MCF 10A (cell line): ENCODE data around the gene FBN1. TPM values are rescaled to one million over a fixed set of nuclear protein-coding genes. Genes with fewer than 3 reads are reported as not detected.

ENCODE experiments used
- BruUV-seq: library from RNA; stranded (reverse); fragments of 400-500 nt; replicated peaks from 2 replicates; lab custom pipeline; 2021; lab: Mats Ljungman, UMichigan
- CTCF ChIA-PET: fragments of 300-600 bp; sonication (Branson Sonifier 250); formaldehyde crosslinking; extraction: SDS; loops from one replicate; lab custom pipeline; 2021; ENCODE audit warnings: antibody characterized with exemption, inconsistent platforms; lab: Yijun Ruan, JAX
- POLR2A ChIA-PET: fragments of 300-600, 350-650 bp; sonication (Branson Sonifier 250); formaldehyde crosslinking; extraction: SDS; loops from one replicate; lab custom pipeline; 2020; ENCODE audit warnings: antibody characterized with exemption, inconsistent platforms; lab: Yijun Ruan, JAX
- DNase-seq: peaks from one replicate; pipeline ENCODE4 v3.0.0-alpha.2; 2018; ENCODE audit not compliant: unreplicated experiment
- H3K27ac Mint-ChIP-seq: one replicate; pipeline ENCODE4 v1.8.0; 2022; ENCODE audit warnings: mild to moderate bottlenecking, low read depth, mixed read lengths; ENCODE audit not compliant: unreplicated experiment
- H3K27me3 Mint-ChIP-seq: one replicate; pipeline ENCODE4 v1.8.0; 2022; ENCODE audit warnings: mixed read lengths; ENCODE audit not compliant: insufficient read depth, unreplicated experiment
- H3K36me3 Mint-ChIP-seq: one replicate; pipeline ENCODE4 v1.8.0; 2022; ENCODE audit warnings: mild to moderate bottlenecking, moderate library complexity, mixed read lengths; ENCODE audit not compliant: insufficient read depth, unreplicated experiment
- H3K4me1 Mint-ChIP-seq: one replicate; pipeline ENCODE4 v1.8.0; 2022; ENCODE audit warnings: mixed read lengths; ENCODE audit not compliant: insufficient read depth, unreplicated experiment
- H3K4me3 Mint-ChIP-seq: one replicate; pipeline ENCODE4 v1.8.0; 2022; ENCODE audit warnings: mild to moderate bottlenecking, moderate library complexity, mixed read lengths; ENCODE audit not compliant: unreplicated experiment
- H3K9me3 Mint-ChIP-seq: one replicate; pipeline ENCODE4 v1.8.0; 2022; ENCODE audit warnings: mixed read lengths; ENCODE audit not compliant: unreplicated experiment
- intact Hi-C: fragments of 100-400 bp; cut with micrococcal nuclease; formaldehyde crosslinking; loops from 2 replicates; pipeline ENCODE4 v1.14.1; 2022
- total RNA-seq: library from RNA; stranded (reverse); gene quantifications from 2 replicates; pipeline ENCODE4 v1.2.3, GENCODE V29; 2022
- TF ChIP-seq, protein P1 (sequence below): fragments of 200-600 bp; IDR thresholded peaks from one replicate; pipeline ENCODE4 v1.8.0; 2022; ENCODE audit warnings: antibody characterized with exemption, mild to moderate bottlenecking; ENCODE audit not compliant: unreplicated experiment

The FBN1 gene
- total RNA-seq, 1 experiment from 2014 or later = 14.3 TPM

GRCh38 chr15:48679952-48680351 is 34.4 kb upstream of the FBN1 start:
- ChIA-PET POLR2A (interaction anchor here (2.4 kb wide), 1 partner anchor 9 kb away, joined by 10 read pairs; no protein-coding TSS in a partner anchor), CTCF (interaction anchor here (0.6 kb wide), 3 partner anchors 45 to 1390 kb away, joined by 3 read pairs; no protein-coding TSS in a partner anchor)
- no peak for DNase-seq
- Mint-ChIP-seq H3K27me3 (no peaks in the 10 kb centered on the region), H3K27ac (no peak overlapping the region), H3K36me3 (no peaks in the 10 kb centered on the region), H3K4me1 (peaks cover 33% of the 10 kb centered on the region), H3K9me3 (no peaks in the 10 kb centered on the region), H3K4me3 (no peak overlapping the region)
- intact Hi-C loops = no loop called here
- BruUV-seq = no TSS peak
- TF ChIP-seq, protein P1, sequence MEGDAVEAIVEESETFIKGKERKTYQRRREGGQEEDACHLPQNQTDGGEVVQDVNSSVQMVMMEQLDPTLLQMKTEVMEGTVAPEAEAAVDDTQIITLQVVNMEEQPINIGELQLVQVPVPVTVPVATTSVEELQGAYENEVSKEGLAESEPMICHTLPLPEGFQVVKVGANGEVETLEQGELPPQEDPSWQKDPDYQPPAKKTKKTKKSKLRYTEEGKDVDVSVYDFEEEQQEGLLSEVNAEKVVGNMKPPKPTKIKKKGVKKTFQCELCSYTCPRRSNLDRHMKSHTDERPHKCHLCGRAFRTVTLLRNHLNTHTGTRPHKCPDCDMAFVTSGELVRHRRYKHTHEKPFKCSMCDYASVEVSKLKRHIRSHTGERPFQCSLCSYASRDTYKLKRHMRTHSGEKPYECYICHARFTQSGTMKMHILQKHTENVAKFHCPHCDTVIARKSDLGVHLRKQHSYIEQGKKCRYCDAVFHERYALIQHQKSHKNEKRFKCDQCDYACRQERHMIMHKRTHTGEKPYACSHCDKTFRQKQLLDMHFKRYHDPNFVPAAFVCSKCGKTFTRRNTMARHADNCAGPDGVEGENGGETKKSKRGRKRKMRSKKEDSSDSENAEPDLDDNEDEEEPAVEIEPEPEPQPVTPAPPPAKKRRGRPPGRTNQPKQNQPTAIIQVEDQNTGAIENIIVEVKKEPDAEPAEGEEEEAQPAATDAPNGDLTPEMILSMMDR = no peak

- no peaks in the 10 kb centered on the region for H3K27me3 Mint-ChIP-seq
- H3K36me3 Mint-ChIP-seq = no peaks in the 10 kb centered on the region
- H3K9me3 Mint-ChIP-seq = no peaks in the 10 kb centered on the region
Observed at GRCh38 chr15:48678851-48679250, 33.3 kb upstream of the FBN1 start.

GRCh38 chr15:48677821-48678220 is 32.3 kb upstream of the FBN1 start:
- BruUV-seq = no TSS peak
- Mint-ChIP-seq H3K9me3 (no peaks in the 10 kb centered on the region), H3K4me1 (peaks cover 15% of the 10 kb centered on the region), H3K27me3 (no peaks in the 10 kb centered on the region), H3K27ac (no peak overlapping the region), H3K36me3 (no peaks in the 10 kb centered on the region), H3K4me3 (no peak overlapping the region)
- DNase-seq = no peak
- POLR2A ChIA-PET = no interaction called here
- intact Hi-C loops = no loop called here
- CTCF ChIA-PET = no interaction called here
- TF ChIP-seq, protein P1 = no peak

More at GRCh38 chr15:48678851-48679250, 33.3 kb upstream of the FBN1 start:
- ChIA-PET POLR2A (interaction anchor here (0.7 to 2.4 kb wide), 2 partner anchors 8 to 83 kb away, joined by 3 to 10 read pairs; no protein-coding TSS in a partner anchor), CTCF (no interaction called here)
- Mint-ChIP-seq H3K4me3 (no peak overlapping the region), H3K4me1 (peaks cover 24% of the 10 kb centered on the region), H3K27ac (no peak overlapping the region)
- intact Hi-C loops = no loop called here
- no peak for DNase-seq
- no TSS peak for BruUV-seq
- TF ChIP-seq, protein P1 = no peak

DNA sequence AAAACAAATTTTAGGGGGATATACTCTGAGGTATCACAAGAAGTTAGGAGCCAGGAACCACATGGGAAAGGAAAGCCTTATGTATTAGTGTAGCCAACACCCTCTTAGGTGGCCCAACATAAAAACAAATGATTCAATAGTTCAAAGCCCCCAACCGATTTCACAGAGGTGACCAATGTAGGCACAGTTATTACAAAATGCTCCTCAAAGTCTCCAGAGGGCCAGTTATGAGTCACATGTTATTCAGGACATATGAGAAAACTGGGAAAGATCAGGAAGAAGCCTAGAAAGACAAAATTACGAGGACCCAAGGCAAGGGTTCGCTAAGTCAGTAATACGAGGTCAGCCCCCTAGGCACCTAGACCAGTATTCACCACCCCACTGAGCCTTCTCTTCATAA is 29.9 kb upstream of the FBN1 start:
- ChIA-PET CTCF (interaction anchor here (1.4 kb wide), 1 partner anchor 126 kb away, joined by 3 read pairs; no protein-coding TSS in a partner anchor), POLR2A (no interaction called here)
- H3K4me3 Mint-ChIP-seq = no peak overlapping the region
- H3K36me3 Mint-ChIP-seq = no peaks in the 10 kb centered on the region
- H3K27me3 Mint-ChIP-seq = no peaks in the 10 kb centered on the region
- peaks cover 8% of the 10 kb centered on the region for H3K4me1 Mint-ChIP-seq
- BruUV-seq = no TSS peak
- TF ChIP-seq, protein P1 = no peak
- no peak overlapping the region for H3K27ac Mint-ChIP-seq
- intact Hi-C loops = no loop called here
- DNase-seq = peak; percentile 41
- H3K9me3 Mint-ChIP-seq = no peaks in the 10 kb centered on the region
